Vagina (tissue), 2 donors: Measurements from ENCODE around the gene ASIC3.

Source experiments
- CTCF ChIP-seq, 3 experiments: fragments of 450-650 bp in 2 of 3; fragments of 200-600 bp in 1 of 3; sonication (generic) in 1 of 3; IDR thresholded peaks; one replicate each; pipeline ENCODE4 v1.5.1; 2017 to 2019; ENCODE audit warnings: antibody characterized with exemption in 3 of 3, mild to moderate bottlenecking in 2 of 3, moderate library complexity in 2 of 3
- POLR2AphosphoS5 ChIP-seq, 2 donors: sonication (generic); formaldehyde crosslinking; IDR thresholded peaks; one replicate each; pipeline ENCODE4 v1.9.0; 2017; ENCODE audit warnings: antibody characterized with exemption in 2 of 2, mild to moderate bottlenecking in 2 of 2, low read depth in 1 of 2; ENCODE audit not compliant: insufficient read depth in 1 of 2

GRCh38 chr7:151001546-151001945 lies 46.8 kb upstream of the ASIC3 start:
- TF ChIP-seq CTCF (IDR thresholded peaks at IDR 0.05) (no peak), POLR2AphosphoS5 (IDR thresholded peaks at IDR 0.05; ENCODE audit: insufficient read depth in 1 of 2, low read depth in 1 of 2) (no peak)
